GM12865 (cell line): Measurements from ENCODE around the gene TUBA3E.
A peak's percentile ranks its signal among the peaks of the same experiment; 100 is the strongest.
"Not testable (repeated sequence)": the region's sequence is repeated elsewhere in the genome, so short reads cannot be mapped to it uniquely, and the experiment has no call there.

Experiments
- DNase-seq: peaks from one replicate; pipeline ENCODE4 v3.0.0; 2010; ENCODE audit warnings: low read depth
- H3K4me3 ChIP-seq: 2 replicates; pipeline ENCODE4 v1.5.1; 2011; ENCODE audit warnings: mild to moderate bottlenecking, low read depth, low read length, control low read depth
- TF ChIP-seq, protein P1 (sequence below): IDR thresholded peaks from 2 replicates; pipeline ENCODE4 v1.5.1; 2011; ENCODE audit warnings: low read length, control low read depth, low read depth, inconsistent platforms; ENCODE audit not compliant: insufficient read depth; ENCODE audit errors: missing control alignments

The TUBA3E gene

GRCh38 chr2:130154773-130155765 lies 43.2 kb downstream of the TUBA3E start:
- TF ChIP-seq, protein P1, sequence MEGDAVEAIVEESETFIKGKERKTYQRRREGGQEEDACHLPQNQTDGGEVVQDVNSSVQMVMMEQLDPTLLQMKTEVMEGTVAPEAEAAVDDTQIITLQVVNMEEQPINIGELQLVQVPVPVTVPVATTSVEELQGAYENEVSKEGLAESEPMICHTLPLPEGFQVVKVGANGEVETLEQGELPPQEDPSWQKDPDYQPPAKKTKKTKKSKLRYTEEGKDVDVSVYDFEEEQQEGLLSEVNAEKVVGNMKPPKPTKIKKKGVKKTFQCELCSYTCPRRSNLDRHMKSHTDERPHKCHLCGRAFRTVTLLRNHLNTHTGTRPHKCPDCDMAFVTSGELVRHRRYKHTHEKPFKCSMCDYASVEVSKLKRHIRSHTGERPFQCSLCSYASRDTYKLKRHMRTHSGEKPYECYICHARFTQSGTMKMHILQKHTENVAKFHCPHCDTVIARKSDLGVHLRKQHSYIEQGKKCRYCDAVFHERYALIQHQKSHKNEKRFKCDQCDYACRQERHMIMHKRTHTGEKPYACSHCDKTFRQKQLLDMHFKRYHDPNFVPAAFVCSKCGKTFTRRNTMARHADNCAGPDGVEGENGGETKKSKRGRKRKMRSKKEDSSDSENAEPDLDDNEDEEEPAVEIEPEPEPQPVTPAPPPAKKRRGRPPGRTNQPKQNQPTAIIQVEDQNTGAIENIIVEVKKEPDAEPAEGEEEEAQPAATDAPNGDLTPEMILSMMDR = no peak
- H3K4me3 ChIP-seq = no peak overlapping the region
- no peak for DNase-seq

DNA sequence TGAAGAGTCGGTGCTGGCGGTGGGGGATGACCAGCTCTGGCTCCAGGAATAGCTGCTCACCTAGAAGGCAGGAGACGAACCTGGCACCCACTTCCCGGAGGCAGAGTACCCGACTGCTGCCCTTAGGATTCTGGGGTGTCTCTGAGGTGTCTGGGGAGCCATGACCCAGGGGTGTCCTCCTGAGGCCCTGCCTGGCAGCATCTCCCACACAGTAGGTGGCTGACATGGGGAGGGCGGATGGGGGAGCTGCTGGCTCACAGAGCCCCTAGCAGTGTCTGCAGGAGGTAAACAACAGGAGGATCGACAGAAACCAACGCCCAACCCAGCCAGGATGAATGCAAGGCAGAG lies 43.8 kb downstream of the TUBA3E start:
- H3K4me3 ChIP-seq, DNase-seq: not testable (repeated sequence)

DNA sequence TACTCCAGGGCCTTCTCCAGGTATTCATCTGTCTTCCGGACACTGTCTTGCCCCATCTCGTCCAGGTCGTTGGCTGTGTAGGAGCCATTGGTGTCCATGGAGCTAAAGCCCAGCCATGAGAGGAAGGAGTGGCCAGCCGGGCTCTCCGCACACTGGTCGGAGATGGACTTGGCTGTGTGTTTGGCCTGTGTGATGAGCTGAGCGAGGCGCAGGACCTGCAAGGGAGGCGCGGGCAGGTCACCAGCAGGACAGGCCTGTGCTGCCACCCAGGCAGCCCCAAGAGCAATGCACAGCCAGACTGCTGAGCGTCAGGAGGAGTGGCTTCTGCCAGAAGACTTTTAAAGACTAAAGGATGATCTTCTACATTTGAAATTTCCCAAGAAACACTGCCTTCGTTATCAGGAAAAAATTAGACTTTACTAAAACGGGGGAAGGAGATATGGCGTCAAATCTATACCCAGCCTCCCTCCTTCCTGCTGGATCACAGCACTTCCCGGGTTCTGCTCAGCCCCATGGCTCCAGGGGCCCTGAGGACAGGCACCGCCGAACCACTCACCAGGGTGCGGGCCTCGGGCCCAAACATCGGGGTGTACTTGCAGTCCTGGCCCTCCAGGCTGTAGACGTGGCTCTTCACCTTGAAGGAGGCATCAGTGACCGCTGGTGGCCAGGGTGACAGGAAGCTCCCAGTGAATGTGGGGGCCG lies 44.4 kb downstream of the TUBA3E start:
- not testable (repeated sequence) for H3K4me3 ChIP-seq, DNase-seq

DNA sequence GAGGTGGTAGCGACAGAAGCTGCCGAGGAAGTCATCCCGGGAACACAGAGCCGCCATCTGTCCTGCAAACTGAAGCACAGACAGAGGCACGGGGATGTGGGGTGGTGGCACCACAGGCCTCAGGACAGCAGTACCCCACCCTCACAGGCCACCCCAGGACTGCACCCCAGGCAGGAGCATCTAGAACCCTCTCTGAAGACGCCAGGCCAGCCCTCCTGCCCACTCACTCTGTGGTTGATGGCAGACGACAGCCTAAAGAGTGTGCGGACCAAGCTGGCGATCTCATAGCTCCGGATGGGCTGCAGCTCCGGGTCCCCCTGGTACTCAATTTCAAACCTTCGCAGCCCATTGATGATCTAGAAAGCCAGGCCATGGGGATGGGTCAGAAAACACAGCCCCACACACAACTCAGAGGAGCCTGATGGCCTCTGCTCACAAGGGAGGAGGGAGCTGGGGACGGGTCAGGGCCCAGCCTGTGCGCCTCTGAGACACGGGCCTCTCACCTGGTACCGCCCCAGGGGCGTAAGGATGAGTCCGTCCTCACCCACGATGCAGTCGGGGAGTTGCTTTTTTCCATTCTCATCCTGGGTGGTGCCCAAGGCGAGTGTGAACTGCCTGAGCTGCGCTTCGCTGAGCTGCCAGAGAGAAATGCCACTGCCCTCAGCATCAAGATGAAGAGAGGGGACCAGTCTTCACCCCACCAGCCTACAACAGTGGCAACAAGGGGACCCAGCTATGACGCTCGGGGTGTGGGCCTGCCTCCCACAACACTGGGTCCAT lies 45.2 kb downstream of the TUBA3E start:
- TF ChIP-seq, protein P1 = no peak
- no peak for DNase-seq
- H3K4me3 ChIP-seq = no peak overlapping the region

GRCh38 chr2:130152136-130152815 lies 46.0 kb downstream of the TUBA3E start:
- not testable (repeated sequence) for H3K4me3 ChIP-seq, DNase-seq

DNA sequence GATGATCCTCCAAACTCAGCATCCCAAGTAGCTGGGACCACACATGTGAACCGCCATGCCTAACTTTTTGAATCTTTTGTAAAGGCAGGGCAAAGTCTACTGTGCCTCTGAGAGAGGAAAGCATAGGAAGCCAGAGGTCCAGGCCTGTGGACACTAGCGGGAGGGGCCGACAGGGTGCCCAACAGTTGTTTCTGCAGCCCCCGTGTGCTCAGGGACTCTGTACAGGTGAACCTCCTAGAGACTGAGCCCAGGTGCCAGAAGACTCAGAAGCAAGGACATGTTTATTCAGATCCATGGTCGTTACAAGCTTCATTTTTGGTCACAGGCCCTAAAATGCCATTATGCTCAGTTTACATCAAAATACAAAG lies 47.1 kb downstream of the TUBA3E start:
- DNase-seq, H3K4me3 ChIP-seq: not testable (repeated sequence)

DNA sequence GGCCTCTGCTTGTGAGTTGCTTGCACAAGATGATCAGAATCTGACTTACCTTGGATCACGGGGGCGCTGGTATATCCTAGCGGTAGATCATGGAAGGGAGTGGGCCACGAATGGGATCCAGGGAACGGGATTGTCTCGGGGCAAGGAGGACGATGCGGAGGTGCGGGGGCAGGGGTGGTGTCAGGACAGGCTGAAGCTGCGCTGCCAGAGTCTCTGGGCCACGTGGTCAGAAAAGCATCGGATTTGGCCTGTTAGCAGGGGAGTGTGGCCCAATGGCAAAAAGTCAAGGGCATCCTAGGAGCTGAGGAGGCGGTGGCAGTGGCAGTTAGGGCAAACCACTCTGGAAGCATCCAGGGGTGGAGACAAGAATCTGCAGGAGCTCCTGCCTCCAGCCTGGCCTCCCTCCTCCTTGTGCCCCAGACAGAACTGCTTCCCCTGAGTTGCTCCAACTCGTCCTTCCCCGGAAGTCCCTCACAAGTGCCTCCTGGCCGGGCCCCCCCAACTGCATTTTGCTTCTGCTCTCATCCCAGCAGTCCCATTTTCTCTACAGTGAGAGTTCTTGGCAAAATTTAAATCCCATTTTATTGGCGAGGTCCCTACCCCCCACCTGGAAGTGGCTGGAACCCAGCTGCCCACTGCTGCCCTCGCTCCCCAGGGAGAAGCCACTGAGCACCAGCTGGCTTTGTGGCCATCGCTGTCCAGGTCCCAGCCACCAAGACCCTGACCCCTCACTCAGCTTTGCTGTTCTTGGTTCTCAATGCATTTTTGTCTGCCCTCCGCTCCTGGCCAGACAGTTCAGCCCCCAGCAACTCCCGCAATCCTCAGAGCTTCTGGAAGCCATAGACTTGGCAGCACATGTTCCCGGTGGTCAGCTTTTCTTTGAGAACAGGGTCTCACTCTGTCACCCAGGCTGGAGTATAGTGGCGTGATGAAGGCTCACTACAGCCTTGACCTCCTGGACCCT lies 47.8 kb downstream of the TUBA3E start:
- TF ChIP-seq, protein P1 = no peak
- DNase-seq = no peak

DNA sequence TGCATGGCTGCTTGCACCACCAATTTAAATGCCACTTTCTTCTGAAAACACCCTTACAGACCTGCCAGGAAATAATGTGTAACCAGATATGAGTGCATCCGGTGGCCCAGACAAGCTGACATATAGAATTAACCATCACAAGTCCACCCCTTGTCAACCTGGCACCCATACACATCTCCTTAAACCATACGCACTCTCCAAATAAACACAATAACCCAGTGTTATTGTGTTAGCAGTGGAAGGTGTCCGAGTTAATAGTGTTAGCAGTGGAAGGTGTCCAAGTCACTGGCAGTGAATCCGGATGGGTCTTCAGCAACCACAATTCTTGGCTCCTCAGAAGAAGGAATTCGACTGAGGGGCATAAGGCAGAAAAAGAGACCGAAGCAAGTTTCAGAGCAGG lies 49.7 kb downstream of the TUBA3E start:
- H3K4me3 ChIP-seq, DNase-seq: not testable (repeated sequence)

More for the DNA sequence above, 47.8 kb downstream of the TUBA3E start:
- no peak overlapping the region for H3K4me3 ChIP-seq

- peak within 1 kb of the TSS; percentile 40 for H3K4me3 ChIP-seq
- DNase-seq = peak; percentile 69
These were observed 53.2 kb downstream of the TUBA3E start, which contains the start of gene CCDC74B for GRCh38 chr2:130145006-130145414. Gene CCDC74B (minus strand): TSS chr2:130145112. CDS start chr2:130144996, 116 bp downstream.

DNA sequence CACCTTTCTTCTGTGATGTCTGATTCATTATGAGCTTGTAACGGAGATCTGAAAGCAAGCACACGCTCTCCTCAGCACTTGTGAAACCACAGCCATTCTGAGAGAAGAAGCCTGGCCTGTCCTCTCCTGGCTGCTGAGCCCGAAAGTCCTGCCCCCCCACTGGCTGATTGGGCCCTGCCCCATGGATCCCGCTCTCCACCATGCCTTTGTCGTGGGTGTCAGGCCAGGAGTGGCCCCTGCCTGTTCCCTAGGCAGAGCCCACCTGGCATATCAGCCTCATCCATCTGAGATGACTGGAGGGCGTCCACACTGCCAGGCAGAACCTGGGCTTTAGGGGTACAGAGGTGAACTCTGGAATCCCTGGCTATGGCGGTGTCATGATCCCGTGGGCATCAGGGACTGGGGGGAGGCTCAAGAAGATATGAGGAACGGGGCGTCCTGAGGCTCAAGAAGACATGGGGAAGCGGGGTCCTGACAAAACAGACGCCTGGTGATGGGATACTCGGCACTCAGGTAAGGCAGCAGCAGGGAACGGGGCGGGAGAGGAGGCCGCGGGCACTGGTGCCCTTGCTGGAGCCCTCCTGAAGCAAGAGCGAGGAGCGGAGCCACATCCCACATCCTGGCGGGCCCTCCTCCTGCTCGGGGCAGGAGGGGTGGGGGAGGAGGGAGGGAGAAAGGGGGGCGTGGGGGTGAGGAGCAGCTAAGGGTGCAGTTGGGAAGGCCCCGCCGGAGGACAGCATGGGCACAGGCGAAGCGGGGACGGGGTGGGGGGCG lies 54.8 kb downstream of the TUBA3E start:
- H3K4me3 ChIP-seq = not testable (repeated sequence)
- peak; percentile 44 for DNase-seq

DNA sequence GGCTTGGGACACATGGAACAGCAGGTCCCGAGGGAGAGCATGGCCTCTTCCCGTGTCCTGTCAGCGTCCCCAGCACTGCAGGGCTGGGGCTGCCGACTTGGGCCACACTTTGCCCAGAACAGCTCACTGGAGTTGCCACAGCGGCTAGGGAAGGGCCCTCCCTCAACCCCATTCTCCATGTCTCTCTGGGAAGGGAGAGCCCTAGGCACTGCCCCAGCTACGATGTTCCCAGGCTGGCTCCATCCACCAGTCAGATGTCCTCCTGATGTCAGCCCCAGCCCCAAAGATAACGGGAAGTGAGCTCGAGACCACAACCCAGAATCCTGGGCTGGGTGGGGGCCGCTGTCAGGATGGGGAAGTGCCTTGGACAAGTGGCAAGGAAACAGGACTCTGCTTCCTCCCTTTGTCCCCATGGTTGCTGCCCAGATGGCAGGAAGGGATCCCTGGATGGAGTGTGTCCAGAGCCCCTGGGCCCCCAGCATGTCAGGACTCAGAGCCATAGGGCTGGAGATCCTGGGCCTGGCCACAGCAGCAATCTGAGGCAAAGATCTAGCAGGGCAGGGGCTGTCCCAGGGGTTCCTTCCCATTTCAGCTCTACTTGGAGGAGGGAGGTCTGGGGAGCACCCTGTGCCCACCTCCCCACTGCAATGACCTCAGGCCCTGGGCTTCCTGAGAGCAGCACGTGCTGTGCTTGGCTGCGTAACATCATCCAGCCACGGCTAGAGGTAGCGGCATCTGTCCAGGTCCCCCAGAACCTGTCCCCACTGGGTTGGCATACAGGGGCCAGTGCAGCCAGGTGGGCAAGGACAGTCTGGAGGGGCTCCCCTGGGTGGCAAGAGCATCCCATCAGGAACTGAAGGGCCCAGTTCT lies 55.6 kb downstream of the TUBA3E start:
- not testable (repeated sequence) for H3K4me3 ChIP-seq, DNase-seq
